D721Med (cell line): ENCODE results near the gene ABCA8.

Experiments used
- DNase-seq: peaks from one replicate; pipeline ENCODE4 v3.0.0; 2011; ENCODE audit warnings: low spot score; ENCODE audit not compliant: insufficient read length
- FAIRE-seq: peaks from 2 replicates; lab custom pipeline; 2011; peaks lifted over from hg19 to GRCh38; lab: Jason Lieb, UNC
- CTCF ChIP-seq: IDR thresholded peaks from 2 replicates; pipeline ENCODE4 v1.5.1; 2012; ENCODE audit warnings: mild to moderate bottlenecking, control low read depth; ENCODE audit not compliant: insufficient read depth; ENCODE audit errors: missing control alignments

The ABCA8 gene

GRCh38 chr17:68939195-68939594, 16.0 kb downstream of the ABCA8 start:
- no peak for DNase-seq
- FAIRE-seq, result no peak
- no peak for TF ChIP-seq CTCF

GRCh38 chr17:68937890-68938514, 17.2 kb downstream of the ABCA8 start:
- DNase-seq, result no peak
- FAIRE-seq, result no peak
- TF ChIP-seq CTCF, result no peak

- TF ChIP-seq CTCF, result no peak
- FAIRE-seq, result no peak
These were observed 27.7 kb downstream of the ABCA8 start for GRCh38 chr17:68927516-68927915.

GRCh38 chr17:68924793-68925720, 30.1 kb downstream of the ABCA8 start:
- no peak for TF ChIP-seq CTCF
- DNase-seq (no peak), FAIRE-seq (no peak)

More at GRCh38 chr17:68927516-68927915, 27.7 kb downstream of the ABCA8 start:
- DNase-seq, result no peak

GRCh38 chr17:68910789-68911431, 44.3 kb downstream of the ABCA8 start:
- no peak for TF ChIP-seq CTCF
- no peak for DNase-seq
- no peak for FAIRE-seq

GRCh38 chr17:68910251-68910705, 44.9 kb downstream of the ABCA8 start:
- peak; percentile 10 for TF ChIP-seq CTCF
- FAIRE-seq (no peak), DNase-seq (no peak)
